CD4-positive, alpha-beta T cell treated with Interleukin-15 for 4 hours (primary cell): ENCODE results near the gene PRCP.

Experiments
- DNase-seq: peaks from one replicate; pipeline ENCODE4 v3.0.0-alpha.2; 2020; ENCODE audit warnings: low spot score

Gene PRCP

GRCh38 chr11:82907371-82907770, 7.1 kb upstream of the PRCP start:
- no peak for DNase-seq

GRCh38 chr11:82906931-82907330, 6.7 kb upstream of the PRCP start:
- DNase-seq = no peak

GRCh38 chr11:82906236-82906635, 6.0 kb upstream of the PRCP start:
- peak; percentile 40 for DNase-seq

- no peak for DNase-seq
Measured at GRCh38 chr11:82903843-82904586, 3.8 kb upstream of the PRCP start.

GRCh38 chr11:82902880-82903279, 2.6 kb upstream of the PRCP start:
- DNase-seq = no peak

- no peak for DNase-seq
Measured at GRCh38 chr11:82901922-82902485, 1.8 kb upstream of the PRCP start.

- peak; percentile 95 for DNase-seq
Measured at GRCh38 chr11:82901165-82901921, 1.1 kb upstream of the PRCP start, which contains the start of gene DDIAS. DDIAS (plus strand) TSS chr11:82901736; CDS start chr11:82914739, 13,003 bp downstream.

GRCh38 chr11:82899957-82900276, 313 bp downstream of the PRCP start:
- DNase-seq = no peak

GRCh38 chr11:82899186-82899820, 927 bp downstream of the PRCP start:
- DNase-seq = peak; percentile 14

- no peak for DNase-seq
Measured at GRCh38 chr11:82898241-82898640, 2.0 kb downstream of the PRCP start.

- DNase-seq = no peak
Measured at GRCh38 chr11:82896183-82896582, 4.0 kb downstream of the PRCP start.

GRCh38 chr11:82895437-82896091, 4.7 kb downstream of the PRCP start:
- no peak for DNase-seq

- no peak for DNase-seq
Measured at GRCh38 chr11:82892611-82893169, 7.5 kb downstream of the PRCP start.

- no peak for DNase-seq
Measured at GRCh38 chr11:82890936-82891335, 9.3 kb downstream of the PRCP start.

- DNase-seq = no peak
Measured at GRCh38 chr11:82890002-82890341, 10.3 kb downstream of the PRCP start.

GRCh38 chr11:82889133-82890001, 10.9 kb downstream of the PRCP start:
- DNase-seq = no peak

GRCh38 chr11:82883853-82884252, 16.4 kb downstream of the PRCP start:
- DNase-seq = no peak

- DNase-seq = no peak
Measured at GRCh38 chr11:82874646-82875523, 25.3 kb downstream of the PRCP start.

- DNase-seq = no peak
Measured at GRCh38 chr11:82873919-82874333, 26.3 kb downstream of the PRCP start.
